Endothelial cell of umbilical vein (primary cell): ENCODE measurements around the gene PLS1. TPM values are rescaled to one million over a fixed set of nuclear protein-coding genes. Genes with fewer than 3 reads are reported as not detected.

Experiments used
- BruUV-seq: library from RNA; stranded (reverse); fragments of 400-500 nt; replicated peaks from 2 replicates; lab custom pipeline; 2021; lab: Mats Ljungman, UMichigan
- CTCF ChIA-PET: fragments of 300-600, 350-600 bp; sonication (Branson Sonifier 250); formaldehyde crosslinking; loops from one replicate; lab custom pipeline; 2021; ENCODE audit warnings: antibody characterized with exemption, inconsistent platforms; lab: Charles Lee
- POLR2A ChIA-PET: fragments of 300-600, 350-600 bp; sonication (Branson Sonifier 250); formaldehyde crosslinking; loops from one replicate; lab custom pipeline; 2021; ENCODE audit warnings: antibody characterized with exemption, inconsistent platforms; lab: Charles Lee
- DNase-seq: peaks from one replicate; pipeline ENCODE4 v3.0.0-alpha.2; 2011; ENCODE audit warnings: low read depth, low spot score
- FAIRE-seq: peaks from 2 replicates; lab custom pipeline; 2011; peaks lifted over from hg19 to GRCh38; lab: Jason Lieb, UNC
- H2AFZ ChIP-seq: 2 replicates; pipeline ENCODE4 v1.6.0; 2012; ENCODE audit warnings: low read depth, low read length, control low read depth, inconsistent platforms
- H3K27ac ChIP-seq: 2 replicates; pipeline ENCODE4 v1.5.1; 2011; ENCODE audit warnings: low read depth, mild to moderate bottlenecking, control low read depth, low read length, moderate library complexity; ENCODE audit not compliant: insufficient read depth
- H3K27me3 ChIP-seq, 2 experiments: 2 replicates each; pipeline versions ENCODE4 v1.6.0 to v1.6.1; 2011; ENCODE audit warnings: low read length in 2 of 2, mixed read lengths in 1 of 2; ENCODE audit not compliant: control insufficient read depth in 2 of 2, insufficient read depth in 2 of 2
- H3K36me3 ChIP-seq, 2 experiments: 2 replicates in 1 of 2; 3 replicates in 1 of 2; pipeline ENCODE4 v1.5.1; 2011; ENCODE audit warnings: low read length in 2 of 2, mild to moderate bottlenecking in 1 of 2, moderate library complexity in 1 of 2; ENCODE audit not compliant: control insufficient read depth in 2 of 2, insufficient read depth in 2 of 2; ENCODE audit errors: extremely low read depth in 1 of 2
- H3K4me1 ChIP-seq: 3 replicates; pipeline ENCODE4 v1.5.1; 2011; ENCODE audit warnings: mild to moderate bottlenecking, low read length; ENCODE audit not compliant: control insufficient read depth, insufficient read depth; ENCODE audit errors: extremely low read depth
- H3K4me2 ChIP-seq: 2 replicates; pipeline ENCODE4 v1.6.1; 2011; ENCODE audit warnings: low read length, control low read depth, mixed read lengths; ENCODE audit not compliant: insufficient read depth
- H3K4me3 ChIP-seq, 3 experiments: fragments of 200-600 bp in 1 of 3; sonication (generic), shearing (Covaris generic) in 1 of 3; replicated peaks in 1 of 3; 2 replicates each; pipeline ENCODE4 v1.5.1; 2011 to 2016; ENCODE audit warnings: control low read depth in 3 of 3, low read length in 3 of 3, mild to moderate bottlenecking in 2 of 3, inconsistent platforms in 1 of 3, low read depth in 1 of 3, moderate library complexity in 1 of 3; ENCODE audit not compliant: insufficient read depth in 1 of 3
- H3K79me2 ChIP-seq: 2 replicates; pipeline ENCODE4 v1.6.0; 2012; ENCODE audit warnings: low read length, inconsistent platforms; ENCODE audit not compliant: control insufficient read depth, insufficient read depth
- H3K9ac ChIP-seq: replicated peaks from 2 replicates; pipeline ENCODE3; 2011; ENCODE audit warnings: low read length, control low read depth; ENCODE audit not compliant: insufficient read depth; ENCODE audit errors: extremely low read depth
- H3K9me1 ChIP-seq: replicated peaks from 3 replicates; pipeline ENCODE4 v1.6.0; 2011; ENCODE audit warnings: mild to moderate bottlenecking, low read length; ENCODE audit not compliant: control insufficient read depth, insufficient read depth; ENCODE audit errors: extremely low read depth
- H3K9me3 ChIP-seq: replicated peaks from 2 replicates; pipeline ENCODE4 v1.5.1; 2012; ENCODE audit warnings: low read length, inconsistent platforms; ENCODE audit not compliant: control insufficient read depth, insufficient read depth
- H4K20me1 ChIP-seq: replicated peaks from 2 replicates; pipeline ENCODE3; 2011; ENCODE audit warnings: mild to moderate bottlenecking, low read length; ENCODE audit not compliant: control insufficient read depth, insufficient read depth; ENCODE audit errors: extremely low read depth
- EZH2 ChIP-seq: IDR thresholded peaks from 2 replicates; pipeline ENCODE4 v1.6.1; 2012; ENCODE audit warnings: borderline replicate concordance, low read depth, mild to moderate bottlenecking, moderate library complexity, low read length, inconsistent platforms; ENCODE audit not compliant: severe bottlenecking
- JUN ChIP-seq: IDR thresholded peaks from 2 replicates; pipeline ENCODE4 v1.6.1; 2011; ENCODE audit warnings: borderline replicate concordance, low read depth; ENCODE audit not compliant: insufficient read length, insufficient read depth
- MYC ChIP-seq: IDR thresholded peaks from one replicate; pipeline ENCODE4 v1.6.1; 2011; ENCODE audit warnings: mild to moderate bottlenecking, low read depth, low read length
- POLR2AphosphoS5 ChIP-seq: IDR thresholded peaks from 2 replicates; pipeline ENCODE4 v1.6.1; 2012; ENCODE audit warnings: low read depth, mild to moderate bottlenecking, control low read depth, low read length, moderate library complexity; ENCODE audit not compliant: insufficient read depth
- dilution Hi-C: fragments of 300-500 bp; cut with MboI; formaldehyde crosslinking; loops from one replicate; pipeline ENCODE4 v1.15.0; 2019; ENCODE audit warnings: low sequenced_read_pairs; ENCODE audit not compliant: extremely low pct_ligation_motif_present
- intact Hi-C: fragments of 100-400 bp; cut with micrococcal nuclease; formaldehyde crosslinking; loops from one replicate; pipeline ENCODE4 v1.10.0; 2022
- polyA plus RNA-seq, 4 experiments: library from polyadenylated mRNA; depleted of rRNA in 3 of 4; stranded (reverse) in 3 of 4; unstranded in 1 of 4; fragments of >200 nt; gene quantifications; 2 replicates each; pipeline versions ENCODE4 v1.2.1 to v1.2.3, GENCODE V29; 2011 to 2012; ENCODE audit warnings: missing spikeins in 1 of 4
- total RNA-seq: library from RNA; stranded (reverse); gene quantifications from 2 replicates; pipeline ENCODE4 v1.2.3, GENCODE V29; 2021

PLS1 gene
- total and polyA plus RNA-seq, 2 donors (not counting 3 experiments of a cell fraction or from before 2014, with no cell fraction given): 0.59 to 1.3 TPM

DNA sequence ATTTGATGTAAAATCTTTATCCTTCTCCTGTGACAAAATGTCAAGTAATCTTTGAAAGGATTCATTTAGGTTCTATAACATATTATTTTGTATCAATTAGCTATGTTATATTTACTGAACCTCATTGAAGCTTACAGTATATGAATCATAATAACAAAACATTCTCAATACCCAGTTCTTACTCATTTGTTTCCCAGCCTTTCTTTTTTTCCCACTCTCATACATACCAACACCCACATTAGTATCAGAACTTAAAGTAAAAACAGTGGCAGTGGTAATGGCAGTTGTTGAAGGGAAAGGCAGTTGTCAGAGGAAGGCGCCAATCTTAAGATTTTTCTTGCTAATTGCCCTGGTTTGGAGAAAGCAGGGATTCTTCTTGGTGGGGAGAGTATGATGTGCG, 94.4 kb downstream of the PLS1 start:
- H4K20me1 ChIP-seq: no peaks in the 10 kb centered on the region
- H3K4me2 ChIP-seq: no peak overlapping the region
- H3K36me3 ChIP-seq: no peaks in the 10 kb centered on the region
- no peak for FAIRE-seq
- intact Hi-C loops (no loop called here), dilution Hi-C loops (no loop called here)
- no peak overlapping the region for H3K27ac ChIP-seq
- POLR2A ChIA-PET: no interaction called here
- no peak for TF ChIP-seq POLR2AphosphoS5
- no peak for TF ChIP-seq MYC
- no peak for TF ChIP-seq JUN
- no peak overlapping the region for H3K4me3 ChIP-seq
- no peaks in the 10 kb centered on the region for H3K9me1 ChIP-seq
- CTCF ChIA-PET: no interaction called here
- no peaks in the 10 kb centered on the region for H3K79me2 ChIP-seq
- BruUV-seq: no TSS peak
- H3K9ac ChIP-seq: no peak overlapping the region
- H3K27me3 ChIP-seq: no peaks in the 10 kb centered on the region
- no peaks in the 10 kb centered on the region for H3K4me1 ChIP-seq
- H3K9me3 ChIP-seq: no peaks in the 10 kb centered on the region
- no peak overlapping the region for H2AFZ ChIP-seq
- DNase-seq: no peak

- ChIA-PET POLR2A (no interaction called here), CTCF (no interaction called here)
- no peaks in the 10 kb centered on the region for H4K20me1 ChIP-seq
- no peak overlapping the region for H2AFZ ChIP-seq
- no peaks in the 10 kb centered on the region for H3K27me3 ChIP-seq
- TF ChIP-seq EZH2: no peak
- H3K36me3 ChIP-seq: no peaks in the 10 kb centered on the region
- intact Hi-C loops (no loop called here), dilution Hi-C loops (no loop called here)
- H3K4me1 ChIP-seq: no peaks in the 10 kb centered on the region
- H3K9me1 ChIP-seq: no peaks in the 10 kb centered on the region
- H3K4me2 ChIP-seq: no peak overlapping the region
- H3K4me3 ChIP-seq: no peak overlapping the region
- H3K79me2 ChIP-seq: no peaks in the 10 kb centered on the region
- BruUV-seq: no TSS peak
- DNase-seq (no peak), FAIRE-seq (no peak)
- H3K9ac ChIP-seq: no peak overlapping the region
- no peak overlapping the region for H3K27ac ChIP-seq
- H3K9me3 ChIP-seq: no peaks in the 10 kb centered on the region
Observed at GRCh38 chr3:142691527-142691926, 95.3 kb downstream of the PLS1 start.
